Cerebellar nuclear complex (tissue), 1 donor: ENCODE results near the gene CCDC148.

ENCODE experiments used
- DNase-seq, 2 experiments: peaks; one replicate each; lab custom pipeline; 2025; lab: John Stamatoyannopoulos, UW

The CCDC148 gene

GRCh38 chr2:158456309-158457066 is at the start of gene CCDC148, which contains the start of gene PKP4:
Gene CCDC148, minus strand, starts transcription at chr2:158456753. Its CDS starts 314 bp downstream, at chr2:158456439.
Gene PKP4, plus strand, starts transcription at chr2:158456952. Its CDS starts 76,233 bp downstream, at chr2:158533185.
- peak; percentile 88 to 89 for DNase-seq

DNA sequence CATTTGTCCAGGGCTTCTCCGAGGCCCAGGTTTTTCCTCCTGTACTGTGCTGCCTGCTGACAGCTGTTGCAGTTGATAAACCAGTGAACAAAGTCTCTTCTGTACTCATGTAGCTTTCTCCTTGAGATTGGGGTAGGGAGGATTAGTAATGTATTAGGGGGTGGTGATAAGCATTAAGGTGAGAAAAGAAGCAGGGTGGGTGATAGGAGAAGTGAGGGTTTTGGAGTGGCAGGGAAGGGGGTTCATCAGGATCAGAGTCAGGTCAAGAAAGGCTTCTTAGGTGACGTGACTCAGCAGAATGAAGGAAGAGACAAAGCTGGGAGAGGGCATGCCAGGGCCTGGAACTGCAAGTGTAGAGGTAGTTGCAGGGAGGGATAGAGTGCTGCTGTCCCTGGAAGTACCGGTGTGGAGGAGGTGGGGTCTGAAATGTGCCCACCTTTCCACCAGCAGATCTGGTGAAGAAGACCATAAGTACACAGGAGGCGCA is 48.9 kb upstream of the CCDC148 start:
- DNase-seq: no peak

DNA sequence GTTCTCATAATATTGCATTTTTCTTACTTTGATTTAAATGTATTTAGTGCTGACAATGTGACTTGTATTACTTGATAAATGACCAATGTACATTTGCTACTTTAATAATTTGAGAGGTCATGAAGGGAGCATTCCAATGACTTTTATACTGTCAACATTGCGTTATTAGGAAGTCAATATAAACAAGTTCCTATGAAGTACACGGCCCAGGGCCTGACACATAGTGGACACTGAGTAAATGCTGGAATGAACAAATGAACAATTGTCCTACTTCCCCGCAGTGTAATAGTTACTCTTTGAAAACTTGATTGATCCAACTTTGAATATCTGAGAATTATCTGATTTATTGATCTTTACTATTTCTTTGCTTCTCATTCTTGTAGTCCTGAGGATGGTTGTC is 47.5 kb upstream of the CCDC148 start:
- no peak for DNase-seq

- DNase-seq: no peak
These were observed 46.4 kb upstream of the CCDC148 start for GRCh38 chr2:158502974-158503373.

DNA sequence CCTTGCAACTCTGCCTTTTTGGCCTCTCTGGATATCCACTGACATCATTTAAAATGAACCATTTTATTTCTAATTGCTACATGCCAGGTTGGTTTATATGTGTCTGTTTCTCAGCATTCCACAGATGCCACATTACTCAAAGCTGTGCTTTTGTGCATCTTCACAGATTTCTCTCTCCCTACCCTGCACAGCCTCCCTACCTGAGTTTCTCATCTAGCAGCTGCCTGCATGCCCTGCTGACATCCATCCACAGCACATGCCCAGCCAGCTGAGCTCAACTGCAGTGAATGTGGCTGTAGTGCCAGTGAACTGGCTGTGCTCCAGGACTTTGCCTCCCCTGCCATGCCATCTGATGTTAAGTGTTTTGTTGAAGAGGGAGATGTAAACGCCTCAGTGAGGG is 44.7 kb upstream of the CCDC148 start:
- no peak for DNase-seq

- DNase-seq: no peak
These were observed 43.8 kb upstream of the CCDC148 start for GRCh38 chr2:158500333-158500732.

- DNase-seq: no peak
These were observed 42.8 kb upstream of the CCDC148 start for GRCh38 chr2:158499383-158499782.

- DNase-seq: no peak
These were observed 42.2 kb upstream of the CCDC148 start for GRCh38 chr2:158498749-158499136.

GRCh38 chr2:158498043-158498748 is 41.6 kb upstream of the CCDC148 start:
- DNase-seq: no peak

- DNase-seq: no peak
These were observed 40.9 kb upstream of the CCDC148 start for GRCh38 chr2:158497486-158497885.

- no peak for DNase-seq
These were observed 40.4 kb upstream of the CCDC148 start for GRCh38 chr2:158496986-158497385.

GRCh38 chr2:158495175-158495574 is 38.6 kb upstream of the CCDC148 start:
- no peak for DNase-seq

DNA sequence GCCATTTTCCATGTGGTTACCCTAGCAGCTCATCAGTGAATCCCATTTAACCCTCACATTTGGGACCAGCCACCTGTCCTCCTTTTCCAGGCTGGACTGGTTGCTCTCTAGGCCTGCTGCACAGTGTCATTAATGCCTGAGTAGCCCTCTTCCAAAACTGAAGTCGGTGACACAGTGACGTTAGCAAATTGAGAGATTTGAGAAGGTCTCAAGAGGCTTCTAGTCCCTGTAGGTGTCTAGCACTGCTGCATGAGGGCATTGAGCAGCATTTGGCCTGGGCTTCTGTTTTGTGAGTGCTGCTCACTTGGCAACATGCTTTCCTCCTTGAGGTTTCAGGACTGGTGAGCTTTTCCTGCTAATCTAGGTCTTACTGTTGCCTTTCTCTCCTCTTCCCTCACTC is 36.9 kb upstream of the CCDC148 start:
- no peak for DNase-seq

GRCh38 chr2:158491072-158491471 is 34.5 kb upstream of the CCDC148 start:
- no peak for DNase-seq

DNA sequence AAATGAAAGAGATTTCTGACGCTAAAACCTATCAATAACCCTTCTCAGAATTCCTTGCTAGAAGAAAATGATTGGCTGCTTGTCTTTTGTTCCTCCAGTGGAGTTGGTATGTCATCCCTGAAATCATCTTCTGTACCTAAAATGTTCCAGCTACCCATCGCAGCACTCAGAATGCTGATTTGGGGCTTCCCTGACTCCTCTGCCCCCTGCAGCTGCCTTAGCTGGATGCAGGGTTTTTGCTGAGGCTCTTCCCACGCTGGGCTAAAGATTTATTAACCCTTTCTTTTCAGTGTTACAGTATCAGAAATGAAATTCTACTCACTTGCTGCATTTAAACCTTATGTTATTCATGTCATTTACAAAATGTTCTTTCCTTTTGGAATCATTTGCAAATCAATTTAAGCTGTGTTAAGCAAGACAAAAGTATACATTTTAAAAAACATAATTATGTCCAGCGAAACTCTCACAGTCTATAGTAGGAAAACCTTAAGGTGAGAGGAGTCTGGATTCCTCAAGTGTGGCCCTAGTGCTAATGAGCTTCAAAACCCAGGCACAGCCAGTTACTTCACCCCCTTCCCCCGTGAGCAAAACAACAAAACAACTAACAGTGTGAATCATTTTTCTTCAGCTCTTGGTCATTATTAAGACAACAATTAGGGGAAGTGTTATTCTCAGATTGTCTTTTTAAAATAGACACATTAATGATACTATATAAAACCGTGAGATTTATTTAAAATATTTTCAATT is 33.0 kb upstream of the CCDC148 start:
- DNase-seq: no peak

DNA sequence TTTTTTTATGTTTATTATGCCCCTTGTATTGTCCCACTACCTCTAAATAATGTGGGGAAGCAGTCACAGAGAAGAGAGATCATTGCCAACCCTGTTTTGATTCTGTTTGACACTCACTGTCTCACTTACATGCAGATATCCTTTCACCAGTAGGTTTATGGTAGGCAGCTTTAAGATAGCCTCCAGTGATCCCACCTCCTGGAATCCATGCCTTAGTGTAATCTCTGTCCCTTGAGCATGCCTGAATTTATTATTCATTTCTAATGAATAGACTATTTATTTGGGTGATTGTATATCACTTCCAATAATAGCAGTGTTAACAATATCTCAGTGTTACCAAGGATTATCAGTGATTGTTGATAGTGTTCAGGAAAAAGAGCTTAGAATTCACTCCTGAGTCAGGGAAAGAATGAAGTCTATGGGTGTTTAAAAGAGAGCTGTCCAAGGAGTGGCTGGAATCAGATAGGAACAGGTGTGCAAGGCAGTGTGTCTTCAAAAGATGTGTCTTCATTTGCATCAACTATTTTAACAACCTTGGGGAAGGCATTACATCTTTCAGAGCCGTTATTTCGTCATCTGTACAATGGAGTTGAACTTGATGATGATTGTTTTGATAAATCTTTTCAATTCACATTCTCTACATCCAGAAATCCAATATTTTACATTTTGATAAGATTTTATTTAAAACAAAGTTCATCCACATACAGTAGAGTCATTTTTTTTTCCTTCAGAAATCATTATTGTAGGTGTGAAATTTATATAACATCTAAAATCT is 32.1 kb upstream of the CCDC148 start:
- no peak for DNase-seq

GRCh38 chr2:158487419-158487818 is 30.9 kb upstream of the CCDC148 start:
- DNase-seq: no peak

- DNase-seq: no peak
These were observed 30.4 kb upstream of the CCDC148 start for GRCh38 chr2:158486970-158487325.

DNA sequence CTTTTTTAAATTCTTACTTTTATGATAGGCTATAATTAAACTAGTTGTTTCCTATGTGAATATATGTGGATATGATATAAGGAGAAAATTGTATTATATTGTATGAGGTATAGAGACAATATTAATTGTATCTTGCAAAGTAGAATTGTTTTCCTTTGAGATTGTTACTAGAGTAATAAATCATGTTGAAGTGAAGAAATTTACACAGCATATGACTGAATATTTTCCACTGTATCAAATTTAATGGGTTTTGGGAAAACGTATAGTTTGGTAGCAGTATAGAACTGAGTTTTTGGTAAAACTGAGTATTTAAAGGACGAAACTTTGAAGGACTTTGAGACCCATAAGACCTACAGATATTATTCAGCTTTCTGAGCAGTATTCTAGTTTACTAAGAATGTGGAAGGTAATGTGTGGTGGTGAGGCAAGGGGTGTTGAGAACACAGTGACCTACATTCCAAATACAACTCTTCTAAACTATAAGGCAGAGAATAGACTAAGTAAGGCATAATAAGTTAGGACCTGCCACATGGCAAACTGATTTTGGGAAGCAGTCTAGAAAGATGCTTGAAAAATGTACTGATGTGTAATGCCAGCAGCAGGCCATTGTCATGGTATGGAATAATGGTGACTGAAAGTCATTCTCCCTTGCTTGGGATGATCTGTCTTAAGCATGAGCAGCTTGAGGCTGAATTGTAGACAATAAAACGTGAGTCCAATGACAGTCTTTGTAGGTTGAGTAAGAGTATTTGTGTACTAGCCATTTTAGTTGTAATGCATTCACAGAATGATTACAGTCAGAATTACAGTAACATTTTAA is 29.8 kb upstream of the CCDC148 start:
- no peak for DNase-seq

- DNase-seq: no peak
These were observed 28.5 kb upstream of the CCDC148 start for GRCh38 chr2:158484892-158485556.
